GM12878 (cell line): ENCODE data around the gene SERPINF2. TPM values are rescaled to one million over a fixed set of nuclear protein-coding genes. Genes with fewer than 3 reads are reported as not detected.
A peak's percentile ranks its signal among the peaks of the same experiment; 100 is the strongest.

ENCODE experiments used
- BCLAF1 ChIP-seq: fragments of 450-650 bp; IDR thresholded peaks from 2 replicates; pipeline ENCODE4 v1.6.1; 2017; ENCODE audit warnings: antibody characterized with exemption, mild to moderate bottlenecking, moderate library complexity
- IRF3 ChIP-seq: fragments of 450-650 bp; IDR thresholded peaks from 2 replicates; pipeline ENCODE4 v1.6.1; 2014; ENCODE audit warnings: mild to moderate bottlenecking
- LARP7 ChIP-seq: fragments of 450-650 bp; IDR thresholded peaks from 2 replicates; pipeline ENCODE4 v1.6.1; 2017; ENCODE audit warnings: mild to moderate bottlenecking
- MTA3 ChIP-seq: IDR thresholded peaks from 2 replicates; pipeline ENCODE4 v1.6.1; 2012; ENCODE audit warnings: low read length, inconsistent platforms, borderline replicate concordance
- NR2C2 ChIP-seq: IDR thresholded peaks from 2 replicates; pipeline ENCODE4 v1.6.1; 2011; ENCODE audit warnings: borderline replicate concordance, low read depth; ENCODE audit not compliant: control insufficient read depth, insufficient read length
- SRF ChIP-seq, 2 experiments: IDR thresholded peaks; 2 replicates each; pipeline ENCODE4 v1.6.1; 2011; ENCODE audit warnings: low read depth in 2 of 2, low read length in 2 of 2, mild to moderate bottlenecking in 1 of 2, moderate library complexity in 1 of 2
- TAF1 ChIP-seq: IDR thresholded peaks from 2 replicates; pipeline ENCODE4 v1.6.1; 2011; ENCODE audit warnings: mild to moderate bottlenecking, low read depth, low read length, borderline replicate concordance
- YBX1 ChIP-seq: fragments of 450-650 bp; IDR thresholded peaks from 2 replicates; pipeline ENCODE4 v1.6.1; 2016; ENCODE audit warnings: antibody characterized with exemption
- ZNF217 ChIP-seq: fragments of 450-650 bp; IDR thresholded peaks from 2 replicates; pipeline ENCODE4 v1.6.1; 2017; ENCODE audit warnings: antibody characterized with exemption, mild to moderate bottlenecking
- polyA plus RNA-seq, 11 experiments: library from polyadenylated mRNA; depleted of rRNA in 4 of 11; unstranded in 6 of 11; stranded (reverse) in 5 of 11; fragments of >200 nt; fragmentation: Nextera tagmentation in 4 of 11; fragmentation: Illumina TruSeq in 1 of 11; extraction: Ambion mirVana in 4 of 11; extraction: Trizol in 1 of 11; gene quantifications; 1 replicate in 1 of 11; 2 replicates in 10 of 11; pipeline versions ENCODE4 v1.2.1 to v1.2.3, GENCODE V29; 2011 to 2016; ENCODE audit warnings: inconsistent platforms in 2 of 11, missing spikeins in 2 of 11, low read depth in 1 of 11
- total RNA-seq, 4 experiments: library from RNA; depleted of rRNA in 3 of 4; stranded (reverse); fragments of >200 nt in 3 of 4; fragmentation: Illumina TruSeq in 1 of 4; extraction: Trizol in 1 of 4; gene quantifications; 2 replicates each; pipeline versions ENCODE4 v1.2.1 to v1.2.3, GENCODE V29; 2013 to 2021

The SERPINF2 gene
- total and polyA plus RNA-seq, 10 of the 15 experiments (the other 5 are each of a cell fraction or from before 2014, with no cell fraction given), result 0.04 to 0.21 (median 0.12) TPM; not detected in 6

- no peak for TF ChIP-seq BCLAF1
- TF ChIP-seq LARP7, result peak; percentile 33
- no peak for TF ChIP-seq SRF (IDR thresholded peaks at IDR 0.05; ENCODE audit: low read depth in 2 of 2, low read length in 2 of 2)
- no peak for TF ChIP-seq MTA3
- TF ChIP-seq ZNF217, result no peak
- TF ChIP-seq YBX1, result no peak
- 0 out of 2 replicates have a peak, but pooled peaks have one; percentile 2 for TF ChIP-seq TAF1
- no peak for TF ChIP-seq IRF3
- no peak for TF ChIP-seq NR2C2
Measured at GRCh38 chr17:1724869-1725641, 17.6 kb upstream of the SERPINF2 start (continued).
